GM18508 (cell line): ENCODE results near the gene C5orf24.

Experiments used
- ATAC-seq: cut with Tn5 transposase; IDR thresholded peaks from one replicate; pipeline ENCODE4 v1.9.1; 2021; ENCODE audit warnings: moderate number of reproducible peaks; ENCODE audit not compliant: insufficient read depth, unreplicated experiment

Gene C5orf24

GRCh38 chr5:134904610-134905245 is 59.0 kb downstream of the C5orf24 start, which contains the start of gene PCBD2:
PCBD2 (plus strand) TSS chr5:134905131; CDS start chr5:134905140, 9 bp downstream.
- ATAC-seq: peak; percentile 37

- peak; percentile 19 for ATAC-seq
Measured at GRCh38 chr5:134905246-134905996, 59.7 kb downstream of the C5orf24 start.

- no peak for ATAC-seq
Measured at GRCh38 chr5:134906811-134907210, 61.0 kb downstream of the C5orf24 start.
